ENCODE results near the gene TNNI3.
"Not testable (repeated sequence)": the region's sequence is repeated elsewhere in the genome, so short reads cannot be mapped to it uniquely, and the experiment has no call there.

Gene TNNI3

GRCh38 chr19:55113570-55114039 lies 43.9 kb downstream of the TNNI3 start:
- DNase-seq (ENCODE audit: low read depth, low spot score): no peak

- no peak for DNase-seq (ENCODE audit: low read depth, low spot score)
Observed at GRCh38 chr19:55112777-55113569, 44.6 kb downstream of the TNNI3 start.

- DNase-seq (ENCODE audit: low read depth, low spot score): no peak
Observed at GRCh38 chr19:55112246-55112776, 45.2 kb downstream of the TNNI3 start.

- no peak for DNase-seq (ENCODE audit: low read depth, low spot score)
Observed at GRCh38 chr19:55111238-55111831, 46.2 kb downstream of the TNNI3 start.

GRCh38 chr19:55109527-55110291 lies 47.8 kb downstream of the TNNI3 start:
- DNase-seq (ENCODE audit: low read depth, low spot score): no peak

GRCh38 chr19:55107252-55107651 lies 50.3 kb downstream of the TNNI3 start:
- DNase-seq (ENCODE audit: low read depth, low spot score): not testable (repeated sequence)

- DNase-seq (ENCODE audit: low read depth, low spot score): no peak
Observed at GRCh38 chr19:55106591-55106990, 50.9 kb downstream of the TNNI3 start.

GRCh38 chr19:55105237-55105636 lies 52.3 kb downstream of the TNNI3 start:
- no peak for DNase-seq (ENCODE audit: low read depth, low spot score)

- no peak for DNase-seq (ENCODE audit: low read depth, low spot score)
Observed at GRCh38 chr19:55103190-55103589, 54.3 kb downstream of the TNNI3 start.

Measured in activated CD4-positive, CD25-positive, alpha-beta regulatory T cell treated with anti-CD3 and anti-CD28 coated beads, Interleukin-2, amount 50 U/mL, for 16 hours (primary cell).